Measurements from ENCODE around the gene EIF3D. TPM values are rescaled to one million over a fixed set of nuclear protein-coding genes. Genes with fewer than 3 reads are reported as not detected.
A peak's percentile ranks its signal among the peaks of the same experiment; 100 is the strongest.

The EIF3D gene
- total RNA-seq, 6 donors from 2014 or later = 125 to 202 (median 142) TPM

DNA sequence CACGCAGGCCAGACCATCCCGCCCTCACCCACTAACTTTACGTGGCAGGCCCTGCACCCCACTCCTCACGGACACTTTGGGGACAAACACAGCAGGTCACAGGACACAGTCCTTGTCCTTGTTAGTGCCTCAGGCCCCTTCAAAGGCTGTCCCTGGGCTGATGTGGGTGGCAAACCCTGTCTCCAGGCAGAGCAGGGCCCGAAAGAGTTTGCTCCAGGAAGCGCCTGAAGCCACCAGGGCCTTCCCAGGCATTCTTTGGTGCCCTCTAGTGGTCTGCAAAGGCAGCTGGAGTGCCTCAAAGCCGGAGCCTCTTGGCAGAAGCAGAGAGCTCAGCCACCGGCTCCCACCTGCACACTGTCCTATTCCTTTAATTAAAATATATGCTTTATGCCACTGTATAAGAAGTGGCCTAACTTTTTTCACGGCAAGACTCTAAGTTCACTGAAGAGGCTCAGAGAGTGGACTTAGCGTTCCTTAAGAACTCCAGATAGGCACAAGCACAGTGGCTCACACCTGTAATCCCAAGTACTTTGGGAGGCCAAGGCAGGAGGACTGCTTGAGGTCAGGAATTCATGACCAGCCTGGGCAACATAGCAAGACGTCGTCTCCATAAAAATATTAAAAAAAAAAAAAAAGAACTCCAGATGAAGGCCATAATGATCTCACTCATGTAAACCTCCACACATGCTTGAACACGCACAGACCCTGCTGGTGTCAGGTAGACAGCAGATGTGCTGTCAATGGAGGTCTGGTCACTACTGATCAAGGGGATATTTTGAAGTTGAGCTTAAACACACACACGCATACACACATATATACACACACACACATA is 58.6 kb downstream of the EIF3D start:
- Histone ChIP-seq H3K27me3 (no peaks in the 10 kb centered on the region), H3K36me3 (peaks cover 7 to 49% (median 25%) of the 10 kb centered on the region in 4 donors), H3K27ac (peak overlapping the region; percentile 25 to 95 (median 66)), H3K4me1 (peaks cover 39 to 57% (median 52%) of the 10 kb centered on the region in 4 donors), H3K4me3 (no peak overlapping the region), H3K9me3 (no peaks in the 10 kb centered on the region)
- DNase-seq (peak in 1 of 2 donors; percentile 90), ATAC-seq (ENCODE audit: low FRiP score in 2 of 2) (peak; percentile 86 to 87)
- TF ChIP-seq EP300 (IDR thresholded peaks at IDR 0.05) = no peak
- TF ChIP-seq POLR2AphosphoS5 (IDR thresholded peaks at IDR 0.05) = peak; percentile 20 to 50
- TF ChIP-seq POLR2A (IDR thresholded peaks at IDR 0.05) = no peak
- peak; percentile 89 to 97 (median 92) for TF ChIP-seq CTCF (IDR thresholded peaks at IDR 0.05)
- 44 to 47% methylated on average over 9 to 14 of the region's 14 CpGs for WGBS, 2 donors

GRCh38 chr22:36469094-36469710 is 59.8 kb downstream of the EIF3D start:
- peaks cover 50 to 65% (median 62%) of the 10 kb centered on the region in 4 donors for H3K4me1 ChIP-seq
- 81 to 85% methylated on average over 14 of the region's 14 CpGs for WGBS, 2 donors
- no peak for DNase-seq
- H3K27me3 ChIP-seq = no peaks in the 10 kb centered on the region
- TF ChIP-seq POLR2A (IDR thresholded peaks at IDR 0.05) = no peak
- TF ChIP-seq CTCF (IDR thresholded peaks at IDR 0.05) = no peak
- no peak for TF ChIP-seq EP300 (IDR thresholded peaks at IDR 0.05)
- no peak for TF ChIP-seq POLR2AphosphoS5 (IDR thresholded peaks at IDR 0.05)
- ATAC-seq (ENCODE audit: low FRiP score in 2 of 2) = no peak
- peaks cover 2 to 37% (median 15%) of the 10 kb centered on the region in 4 donors for H3K36me3 ChIP-seq
- peak overlapping the region; percentile 25 to 95 (median 66) for H3K27ac ChIP-seq
- no peak overlapping the region for H3K4me3 ChIP-seq
- no peaks in the 10 kb centered on the region for H3K9me3 ChIP-seq

- Histone ChIP-seq H3K36me3 (peaks cover 0 to 26% (median 6%) of the 10 kb centered on the region in 4 donors), H3K4me3 (no peak overlapping the region), H3K4me1 (peaks cover 53 to 71% (median 67%) of the 10 kb centered on the region in 4 donors), H3K27ac (peak overlapping the region; percentile 43 to 95 (median 90)), H3K9me3 (no peaks in the 10 kb centered on the region), H3K27me3 (no peaks in the 10 kb centered on the region)
- TF ChIP-seq CTCF (IDR thresholded peaks at IDR 0.05) (no peak), POLR2AphosphoS5 (IDR thresholded peaks at IDR 0.05) (no peak), POLR2A (IDR thresholded peaks at IDR 0.05) (no peak), EP300 (IDR thresholded peaks at IDR 0.05) (no peak)
- ATAC-seq (ENCODE audit: low FRiP score in 2 of 2) (peak in 1 of 2 donors; percentile 40), DNase-seq (peak in 1 of 2 donors; percentile 28)
- WGBS, 2 donors = 69 to 76% methylated on average over 2 to 7 of the region's 7 CpGs
Observed at GRCh38 chr22:36467946-36468345, 61.0 kb downstream of the EIF3D start.

- ATAC-seq (ENCODE audit: low FRiP score in 2 of 2) (no peak), DNase-seq (peak; percentile 31 to 61)
- Histone ChIP-seq H3K27me3 (no peaks in the 10 kb centered on the region), H3K27ac (peak overlapping the region; percentile 84 to 95 (median 90)), H3K9me3 (no peaks in the 10 kb centered on the region), H3K4me1 (peaks cover 57 to 76% (median 74%) of the 10 kb centered on the region in 4 donors), H3K36me3 (peaks cover 0 to 19% (median 2%) of the 10 kb centered on the region in 4 donors), H3K4me3 (no peak overlapping the region)
- WGBS, 2 donors = 49 to 60% methylated on average over 14 of the region's 14 CpGs
- TF ChIP-seq CTCF (IDR thresholded peaks at IDR 0.05) (no peak), EP300 (IDR thresholded peaks at IDR 0.05) (no peak), POLR2AphosphoS5 (IDR thresholded peaks at IDR 0.05) (no peak), POLR2A (IDR thresholded peaks at IDR 0.05) (no peak)
Observed at GRCh38 chr22:36467042-36467810, 61.7 kb downstream of the EIF3D start.

Measured in upper lobe of left lung (tissue), 6 donors.